GM19328 (cell line): Measurements from ENCODE around the gene GHRHR.

Experiments used
- ATAC-seq: cut with Tn5 transposase; IDR thresholded peaks from one replicate; pipeline ENCODE4 v1.9.1; 2021; ENCODE audit warnings: mild to moderate bottlenecking, moderate library complexity; ENCODE audit not compliant: unreplicated experiment

Gene GHRHR

DNA sequence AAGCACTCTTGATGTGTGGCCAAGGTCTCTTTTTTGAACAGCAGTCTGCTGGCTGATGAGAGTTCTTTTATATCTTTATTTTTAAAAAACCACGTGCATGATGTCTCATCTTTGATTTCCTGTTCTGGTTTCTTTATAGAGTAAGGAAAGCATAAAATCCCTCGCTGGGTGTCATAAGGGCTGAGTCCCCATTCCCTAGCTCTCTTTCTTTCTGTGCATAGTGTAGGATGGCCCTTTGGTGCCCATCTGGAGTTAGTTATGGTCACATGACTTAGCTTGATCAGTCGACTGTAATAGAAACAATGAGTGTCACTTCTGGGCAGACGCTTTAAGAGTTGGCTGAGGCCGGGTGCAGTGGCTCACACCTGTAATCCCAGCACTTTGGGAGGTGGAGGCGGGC, 38.5 kb downstream of the GHRHR start:
- ATAC-seq: no peak

DNA sequence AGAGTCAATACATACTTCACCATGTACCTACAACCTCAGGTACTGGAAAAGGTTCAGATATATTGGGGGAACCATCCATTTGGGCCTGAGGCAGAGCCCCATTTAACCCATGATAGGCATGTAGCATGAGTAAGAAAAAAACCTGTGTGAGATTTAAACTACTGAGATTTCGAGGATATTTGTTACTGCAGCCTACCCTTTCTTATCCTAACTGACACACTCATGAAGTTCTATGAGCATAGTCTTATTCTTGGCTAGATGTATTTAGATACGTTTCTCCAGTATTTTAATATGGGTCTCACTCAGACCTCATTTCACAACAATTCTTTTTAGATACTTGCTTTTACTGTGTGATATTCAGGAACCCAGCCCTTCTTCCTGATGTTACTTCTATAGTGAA, 39.3 kb downstream of the GHRHR start:
- ATAC-seq: no peak

DNA sequence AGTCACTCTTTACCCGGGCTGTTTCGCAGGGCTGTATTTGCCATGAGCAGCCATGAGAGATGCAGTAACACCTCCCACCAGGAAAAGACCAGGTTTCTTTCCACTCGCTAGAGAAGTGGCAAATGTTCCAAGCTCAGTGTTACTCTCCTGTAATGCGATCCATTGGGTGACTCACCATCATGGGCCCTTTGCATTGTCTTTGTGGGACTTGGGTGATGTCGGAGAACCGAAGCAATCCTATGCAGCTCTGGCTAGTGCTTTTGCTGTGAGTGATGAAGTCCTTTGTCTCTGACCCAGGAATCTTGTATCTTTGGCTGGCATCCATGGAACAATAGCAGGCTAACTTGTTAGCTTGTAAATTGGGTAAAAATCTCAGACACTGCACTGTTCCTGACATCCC, 40.0 kb downstream of the GHRHR start:
- no peak for ATAC-seq

DNA sequence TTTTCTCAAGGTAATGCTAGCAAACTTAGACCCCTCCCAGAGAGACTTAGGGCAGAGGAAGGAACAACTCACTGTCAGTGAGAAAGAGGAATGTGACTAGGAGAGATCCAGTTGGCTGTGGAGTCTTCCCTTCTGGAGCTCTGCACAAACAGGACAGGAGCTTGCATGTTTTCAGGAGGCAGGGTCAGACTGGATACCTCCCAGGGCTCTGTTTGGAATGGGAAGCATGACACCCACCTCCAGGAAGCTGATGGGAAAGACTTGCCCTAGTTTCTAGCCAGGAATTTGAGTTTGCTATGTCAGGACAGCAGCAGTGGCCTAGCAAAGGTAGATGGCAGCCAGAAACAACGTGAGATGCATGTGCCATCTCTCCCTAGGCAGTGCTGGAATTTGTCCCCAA, 40.6 kb downstream of the GHRHR start:
- ATAC-seq: no peak

DNA sequence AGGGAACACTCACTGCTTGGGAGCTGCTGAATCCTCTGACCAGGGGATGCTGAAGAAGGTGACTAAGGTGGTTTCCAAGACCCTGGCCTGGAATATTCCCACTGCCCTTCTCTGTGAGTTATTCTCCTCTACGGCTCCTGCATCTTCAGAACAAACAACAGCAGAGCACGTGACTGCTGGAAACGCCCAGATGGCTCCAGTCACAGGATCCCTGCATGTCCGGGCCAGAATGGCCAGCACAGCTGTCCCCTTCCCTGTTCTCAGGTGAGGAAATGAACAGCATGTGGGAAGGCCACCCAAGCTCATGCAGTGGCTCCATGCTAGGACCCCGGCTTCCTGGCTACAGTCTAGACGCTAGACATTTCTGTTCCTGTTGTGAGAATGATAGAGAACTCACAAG, 43.1 kb downstream of the GHRHR start:
- no peak for ATAC-seq

DNA sequence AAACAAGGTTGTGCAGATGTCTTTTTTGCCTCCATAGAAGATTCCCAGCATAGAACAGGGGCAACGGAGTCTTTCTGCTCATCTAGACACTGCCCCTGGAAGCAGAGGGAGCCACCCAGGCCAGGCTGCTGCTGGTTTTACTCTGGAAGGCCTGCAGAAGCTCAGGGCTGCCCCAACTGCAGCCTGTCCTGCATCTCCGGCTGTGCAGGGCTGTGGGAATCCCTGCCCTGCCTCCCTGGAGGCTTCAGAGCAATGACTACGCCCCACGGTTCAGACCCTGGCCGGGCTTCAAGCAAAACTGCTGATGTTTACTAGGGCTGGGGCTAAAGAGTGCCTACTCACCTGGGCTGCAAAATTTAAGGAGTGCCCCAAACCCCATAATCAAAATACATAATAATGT, 43.9 kb downstream of the GHRHR start:
- ATAC-seq: no peak

DNA sequence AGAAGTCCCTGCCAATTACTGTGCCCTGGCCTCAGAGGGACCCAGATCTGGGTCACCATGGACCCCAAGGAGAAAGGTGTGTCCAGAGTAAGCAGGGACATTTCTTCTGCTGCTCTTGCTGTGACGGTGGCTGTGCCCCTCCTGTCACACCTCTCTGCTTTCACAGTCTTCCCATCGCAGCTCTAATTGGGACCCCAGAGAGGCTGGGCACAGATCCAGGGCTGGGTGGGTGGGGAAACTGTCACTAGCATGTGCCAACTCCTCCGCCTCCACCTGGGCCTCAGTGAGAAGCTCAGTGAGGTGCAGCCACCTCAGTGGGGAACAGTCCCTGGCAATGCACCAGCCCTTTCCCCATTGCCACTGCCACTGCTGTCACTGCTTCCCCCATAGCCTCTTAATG, 51.1 kb downstream of the GHRHR start:
- no peak for ATAC-seq

DNA sequence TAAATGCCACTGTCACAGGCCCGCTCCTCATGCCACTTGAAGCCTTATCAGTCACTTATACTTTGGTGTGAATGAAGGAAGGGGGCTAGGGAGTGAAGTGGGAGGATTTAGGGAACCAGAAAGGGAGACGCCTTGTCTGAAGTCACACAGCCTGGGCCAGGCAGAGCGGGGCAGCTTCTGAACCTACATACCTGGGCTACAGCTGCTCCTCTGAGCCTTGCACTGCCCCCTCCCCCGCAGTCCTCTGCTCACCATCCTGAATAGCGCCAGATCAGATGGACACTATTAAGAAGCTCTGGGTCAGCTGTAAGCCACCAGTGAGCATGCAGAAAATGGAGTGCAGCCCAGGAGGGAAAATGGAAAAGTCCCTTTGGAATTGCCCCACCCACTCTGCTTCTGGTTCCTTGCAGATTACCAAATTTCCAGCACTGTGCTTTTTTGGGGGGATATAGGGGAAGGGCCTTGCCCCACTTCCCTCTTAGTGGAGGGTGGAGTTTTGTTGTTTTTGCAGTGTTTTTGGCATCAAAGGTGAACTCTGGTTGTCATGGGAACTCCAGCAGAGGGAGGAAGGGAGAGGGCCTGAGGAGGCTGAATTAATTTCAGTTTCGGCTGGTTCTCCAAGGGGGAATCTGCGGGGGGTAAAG, 53.4 kb downstream of the GHRHR start:
- no peak for ATAC-seq

DNA sequence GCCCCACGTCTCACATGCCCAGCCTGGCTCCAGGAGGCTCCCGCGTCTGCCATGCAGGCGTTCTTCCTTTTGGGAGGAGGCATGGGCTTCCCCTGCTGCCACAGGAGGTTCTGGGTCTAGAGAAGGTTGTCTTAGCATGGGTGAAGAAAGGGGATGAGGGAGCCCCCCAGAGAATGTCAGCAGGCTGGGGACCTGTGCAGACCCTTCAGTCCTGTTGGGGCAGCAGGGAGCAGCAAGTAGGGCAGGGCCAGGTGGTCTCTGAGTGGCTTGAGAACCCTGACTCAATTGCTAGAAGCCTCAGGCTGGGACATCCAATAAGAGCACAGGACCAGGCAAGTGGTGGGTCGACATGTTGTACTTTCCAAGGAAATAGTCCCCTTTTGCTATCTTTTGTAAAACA, 54.0 kb downstream of the GHRHR start:
- no peak for ATAC-seq

DNA sequence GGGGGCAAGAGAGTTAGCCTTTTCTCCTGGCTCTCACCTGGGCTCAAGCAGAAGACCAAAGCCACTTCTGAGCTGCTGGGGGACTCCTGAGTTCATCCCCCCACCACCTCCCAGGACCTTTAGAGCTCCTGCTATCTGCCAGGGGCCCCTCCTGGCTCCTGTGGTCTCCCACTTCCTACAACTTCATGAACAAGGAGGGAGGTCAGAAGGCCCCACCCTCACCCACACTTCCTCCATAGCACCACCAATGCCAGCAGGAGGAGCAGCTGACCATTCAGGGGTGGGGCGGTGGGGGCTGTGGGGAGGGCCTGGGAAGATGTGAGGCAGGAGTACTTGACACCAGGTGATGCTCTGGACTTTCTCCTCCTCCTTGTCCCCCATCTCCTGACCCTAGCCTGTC, 55.8 kb downstream of the GHRHR start:
- ATAC-seq: no peak

DNA sequence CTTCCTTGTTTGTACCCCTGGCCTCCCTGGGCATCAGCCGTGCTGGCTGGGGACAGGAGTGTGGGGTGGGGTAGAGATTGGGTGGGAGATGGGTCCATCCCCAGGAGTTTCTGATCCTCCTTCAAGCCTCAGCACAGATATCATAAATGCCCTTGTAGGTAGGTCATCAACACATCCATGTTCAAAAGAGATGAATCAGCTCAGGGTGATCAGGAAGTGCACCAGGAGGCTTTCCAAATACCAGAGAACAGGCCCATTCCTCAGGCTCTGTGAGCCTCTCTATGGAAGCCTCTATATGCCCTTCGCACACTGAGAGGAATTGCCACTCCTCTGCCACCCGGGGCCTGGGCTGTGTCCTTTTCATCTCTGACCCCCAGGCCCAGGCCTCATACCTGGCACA, 56.4 kb downstream of the GHRHR start:
- no peak for ATAC-seq

DNA sequence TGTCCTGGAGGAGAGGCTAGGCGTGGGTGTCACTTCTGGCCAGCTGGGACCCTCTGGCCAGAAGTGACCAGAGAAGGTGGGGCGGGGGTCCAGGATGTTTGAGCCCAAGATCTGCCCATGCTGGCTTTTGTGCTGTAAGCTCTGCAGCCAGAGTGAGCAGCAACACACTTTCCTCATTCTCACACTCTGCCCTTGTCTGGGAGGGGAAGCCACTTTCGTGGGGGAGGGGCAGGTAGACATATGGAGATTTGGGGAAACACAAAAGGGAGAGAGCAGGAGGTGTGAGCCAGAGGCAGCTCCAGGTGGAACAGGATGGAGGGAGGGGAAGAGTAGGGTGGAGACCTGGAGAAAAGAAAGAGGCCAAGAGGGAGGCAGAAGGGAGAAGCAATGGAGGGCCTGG, 56.9 kb downstream of the GHRHR start:
- ATAC-seq: no peak

DNA sequence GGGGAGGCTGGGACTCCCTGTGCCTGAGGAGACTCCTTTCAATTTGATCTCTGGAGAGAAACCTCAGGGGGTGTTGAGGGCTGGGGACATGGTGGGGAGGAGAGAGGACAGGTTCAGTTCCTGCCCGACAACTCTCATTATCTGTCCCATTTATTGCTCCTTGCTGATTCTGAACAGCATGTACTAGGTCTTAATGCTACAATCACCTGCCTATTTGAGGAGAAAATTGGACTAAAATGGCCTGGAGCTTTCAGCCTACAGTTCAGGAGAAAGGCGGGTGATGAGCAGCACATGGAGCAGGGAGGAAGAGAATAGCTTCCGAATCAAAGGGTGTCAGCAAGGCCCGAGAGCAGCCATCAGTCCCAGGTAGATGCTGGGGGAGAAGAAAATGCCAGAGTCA, 58.4 kb downstream of the GHRHR start:
- no peak for ATAC-seq

DNA sequence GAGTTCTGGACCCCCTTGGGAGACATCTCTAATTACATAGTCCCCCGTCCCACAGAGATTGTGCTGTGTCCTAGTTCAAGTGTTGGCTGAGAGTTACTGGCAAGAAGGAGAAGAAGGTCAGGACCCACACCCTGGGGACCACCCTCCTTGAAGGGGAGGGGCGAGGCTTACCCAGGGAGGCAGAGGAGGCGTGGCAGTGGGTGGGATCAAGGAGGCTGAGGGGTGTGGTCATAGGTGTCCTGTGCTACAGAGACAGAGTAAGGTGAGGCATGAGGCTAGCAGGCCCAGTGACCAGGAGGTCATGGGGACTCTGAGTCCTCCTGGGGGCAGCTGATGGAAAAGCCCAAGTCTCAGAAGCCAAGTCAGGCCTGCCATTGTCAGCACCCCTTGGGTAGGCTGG, 59.0 kb downstream of the GHRHR start:
- no peak for ATAC-seq

DNA sequence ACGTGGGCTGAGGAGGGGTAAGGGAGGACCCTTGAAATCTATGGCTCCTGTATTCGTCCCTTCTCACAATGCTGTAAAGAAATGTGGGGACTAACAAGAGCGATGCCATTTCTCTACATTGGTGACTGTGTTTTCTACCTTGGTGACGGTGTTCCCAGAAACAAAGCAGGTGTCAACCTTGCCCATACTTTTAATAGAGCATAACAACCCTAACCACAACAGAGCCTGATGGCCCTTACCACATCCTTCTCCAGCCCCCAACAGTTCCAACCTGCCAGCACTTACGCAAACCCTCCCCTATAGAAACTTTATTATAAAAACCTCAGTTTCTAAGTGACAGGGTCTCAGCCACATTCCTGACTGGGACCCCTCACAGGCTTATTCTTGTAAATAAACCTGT, 60.1 kb downstream of the GHRHR start:
- no peak for ATAC-seq

DNA sequence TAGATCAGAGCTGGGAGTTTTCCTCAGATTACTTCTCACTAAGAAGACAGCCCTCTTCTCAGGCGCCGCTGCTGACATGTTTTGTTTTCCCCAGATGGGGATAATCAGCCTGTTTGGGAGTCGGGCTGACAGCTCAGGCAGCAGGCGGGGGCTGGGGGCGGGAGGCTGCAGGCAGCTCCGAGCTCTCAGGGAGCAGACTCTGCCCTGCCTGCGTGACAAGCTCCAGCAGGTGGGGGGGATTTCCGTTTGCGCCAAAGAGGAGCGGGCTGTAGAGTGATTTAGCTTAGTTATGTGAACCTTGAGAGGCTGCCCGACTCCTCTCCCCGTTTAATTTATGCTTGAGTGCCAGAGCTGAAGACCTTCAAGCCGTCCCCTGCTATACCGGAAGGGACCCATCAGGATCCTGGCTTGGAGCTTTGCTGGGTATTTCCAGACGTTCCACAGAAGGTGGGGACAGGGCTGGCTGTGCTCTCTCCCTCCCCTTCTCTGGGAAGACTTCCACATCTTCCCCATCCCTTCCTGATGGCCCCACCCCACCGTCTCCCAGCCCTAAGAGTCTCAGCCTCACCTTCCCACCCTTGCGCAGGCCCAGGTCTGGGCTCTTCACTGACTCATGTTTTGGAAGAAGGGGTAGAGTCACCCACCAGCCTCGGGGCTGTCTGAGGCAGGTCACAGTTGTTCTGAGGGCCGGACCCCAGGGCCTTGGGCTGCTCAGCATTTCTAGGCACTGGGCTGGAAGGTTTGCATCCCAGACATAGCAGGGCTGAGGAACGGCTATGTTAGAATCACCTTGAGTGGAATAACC, 63.6 kb downstream of the GHRHR start:
- no peak for ATAC-seq

DNA sequence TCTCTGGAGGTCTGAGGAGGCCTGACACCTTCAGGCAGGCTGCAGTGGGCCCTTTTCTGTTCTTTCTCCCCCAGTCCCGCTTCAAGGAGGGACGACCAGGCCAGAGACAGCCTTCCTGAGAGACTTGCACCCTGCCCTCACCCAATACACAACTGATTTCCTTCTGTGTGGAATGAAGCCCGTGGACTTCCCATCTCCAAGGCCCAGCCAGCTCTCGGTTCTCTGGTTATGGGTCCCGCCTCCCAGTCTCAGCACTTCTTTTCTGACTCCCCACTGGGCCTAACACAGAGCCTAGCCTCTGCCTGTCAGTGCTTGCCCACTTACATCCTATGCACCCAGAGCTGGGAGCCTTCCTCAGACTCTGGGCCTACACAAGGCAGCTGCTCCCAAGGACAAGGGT, 64.3 kb downstream of the GHRHR start:
- no peak for ATAC-seq

DNA sequence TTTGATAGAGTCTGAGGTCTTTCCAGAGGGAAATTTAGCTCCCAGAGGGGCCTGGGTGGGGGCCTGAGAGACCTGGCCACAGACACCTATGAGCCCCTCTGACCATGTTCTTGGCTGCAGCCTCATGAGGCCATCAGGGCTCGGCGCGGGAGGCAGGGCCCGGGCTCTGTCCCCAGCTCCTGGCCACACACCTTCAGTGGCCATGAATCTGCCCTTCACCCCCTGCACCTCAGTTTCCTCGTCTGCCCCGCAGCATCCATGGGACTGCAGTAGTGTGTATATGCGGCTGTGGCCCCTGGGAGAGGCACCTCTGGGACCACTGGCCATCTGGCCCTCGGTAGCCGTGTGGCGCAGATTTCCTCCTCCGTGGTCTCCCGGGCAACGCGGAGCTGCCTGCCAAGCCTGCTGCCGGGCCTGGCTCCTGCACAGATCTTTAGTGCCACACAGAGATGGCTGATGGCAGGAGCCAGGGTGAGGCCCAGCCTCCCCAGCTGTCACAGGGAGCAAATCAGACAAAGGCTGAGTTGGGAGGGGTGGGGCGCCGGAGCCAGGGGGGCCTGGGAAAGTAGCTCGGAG, 64.8 kb downstream of the GHRHR start:
- ATAC-seq: no peak
